HG03025 (cell line): Measurements from ENCODE around the gene SPTLC2.

ENCODE experiments used
- ATAC-seq: cut with Tn5 transposase; IDR thresholded peaks from one replicate; pipeline ENCODE4 v1.9.1; 2021; ENCODE audit warnings: mild to moderate bottlenecking, moderate library complexity; ENCODE audit not compliant: unreplicated experiment, low FRiP score

Gene SPTLC2

GRCh38 chr14:77475432-77476115, 140.9 kb downstream of the SPTLC2 start:
- ATAC-seq = no peak

DNA sequence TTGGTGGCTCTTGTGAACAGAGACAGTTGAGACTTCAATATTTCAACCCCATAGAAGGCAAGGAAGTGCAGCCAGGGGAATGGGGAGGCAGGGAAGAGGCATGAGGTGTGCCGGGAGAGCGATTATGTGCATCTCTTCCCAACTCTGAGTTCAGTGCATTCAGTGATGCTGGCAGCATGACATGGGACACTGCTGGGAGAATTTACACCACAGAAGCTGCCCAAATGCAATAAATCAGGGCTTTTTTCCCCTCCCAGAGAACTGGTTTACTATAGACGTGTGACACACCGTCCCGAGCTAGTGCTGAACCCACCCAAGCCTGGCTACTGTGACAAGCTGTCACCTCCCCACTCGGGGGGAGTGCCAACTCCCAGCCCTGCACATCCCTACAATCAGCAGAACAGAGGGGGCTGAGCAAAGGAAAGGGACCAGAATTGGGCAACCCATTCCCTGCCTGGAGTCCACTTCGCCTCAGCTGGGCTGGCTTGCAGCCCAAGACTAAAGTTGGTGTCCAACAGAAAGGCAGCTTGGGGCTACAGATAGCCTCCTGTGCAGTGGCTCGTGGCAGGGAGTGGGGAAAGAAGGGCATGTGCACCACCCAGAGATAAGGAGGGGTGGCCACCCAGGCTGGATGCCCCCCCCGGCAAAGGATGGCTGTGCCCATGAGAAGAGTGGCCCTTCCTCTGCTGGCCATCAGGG, 141.8 kb downstream of the SPTLC2 start:
- ATAC-seq = no peak

DNA sequence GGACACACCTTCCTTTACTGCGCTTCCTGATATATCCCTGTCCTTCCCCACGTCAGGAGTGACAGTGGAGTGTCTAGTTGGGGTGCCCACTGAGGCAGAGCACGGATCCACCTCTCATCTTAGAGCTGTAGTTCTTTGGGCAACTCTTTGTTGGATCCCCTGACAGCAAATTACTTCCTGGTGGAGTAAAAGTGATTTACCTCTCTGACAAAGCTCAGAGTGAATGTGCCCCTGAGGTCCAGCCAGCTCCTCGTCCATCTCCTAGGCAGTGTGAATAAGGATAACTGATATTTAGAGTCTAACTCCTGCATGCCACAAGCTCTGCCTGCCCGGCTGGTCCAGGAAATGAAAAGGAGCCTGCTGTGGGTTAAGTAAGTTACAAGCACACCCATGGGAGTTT, 142.5 kb downstream of the SPTLC2 start:
- ATAC-seq = no peak

DNA sequence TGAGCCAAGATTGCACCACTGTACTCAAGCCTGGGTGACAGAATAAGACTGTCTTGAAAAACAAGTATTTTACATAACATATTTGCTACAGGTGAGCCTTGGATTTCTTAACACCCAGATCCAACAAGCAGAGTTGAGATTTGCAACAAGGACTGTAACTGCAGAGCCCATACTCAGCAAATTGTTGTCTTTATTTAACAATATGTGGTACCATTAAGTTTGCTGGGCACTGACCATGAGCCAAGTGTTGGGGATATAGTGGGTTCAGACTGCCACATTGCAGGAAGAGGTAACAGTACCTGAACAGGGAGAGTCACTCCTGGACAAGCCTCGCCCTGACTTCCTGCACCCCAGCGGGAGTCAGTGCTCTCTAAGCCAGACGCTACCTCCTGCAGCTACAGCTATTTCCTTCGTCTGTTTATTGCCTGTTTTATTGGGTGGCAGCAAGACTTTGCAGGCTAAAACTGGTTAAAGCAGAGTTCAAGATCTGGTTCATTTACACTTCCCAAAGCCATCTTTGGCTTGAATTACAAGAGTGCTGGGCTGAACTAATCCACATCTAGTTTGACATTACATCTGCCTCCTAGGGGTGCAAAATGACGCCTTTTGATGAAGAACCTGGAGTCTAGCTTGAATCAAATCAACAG, 146.1 kb downstream of the SPTLC2 start:
- ATAC-seq = no peak

DNA sequence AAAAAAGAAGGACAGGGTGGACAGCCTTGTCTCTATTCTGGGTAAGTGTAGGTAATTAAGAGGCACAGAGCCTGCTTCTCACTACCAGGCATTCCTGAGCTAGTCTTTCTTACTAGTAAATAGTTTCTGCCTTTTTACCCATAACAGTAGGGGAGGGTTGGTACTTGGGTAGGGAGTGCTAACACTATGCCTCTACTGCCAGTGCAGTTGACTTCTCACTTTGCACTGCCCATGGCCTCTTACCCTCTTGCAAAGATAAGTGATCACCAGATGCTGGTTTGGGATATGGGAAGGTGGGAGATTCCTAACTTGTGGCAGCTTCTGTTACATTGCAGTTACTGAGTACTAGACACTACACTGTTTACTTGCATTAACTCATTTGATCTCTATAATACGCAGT, 146.9 kb downstream of the SPTLC2 start:
- ATAC-seq = no peak

- ATAC-seq = no peak
Measured at GRCh38 chr14:77469067-77469505, 147.4 kb downstream of the SPTLC2 start.

DNA sequence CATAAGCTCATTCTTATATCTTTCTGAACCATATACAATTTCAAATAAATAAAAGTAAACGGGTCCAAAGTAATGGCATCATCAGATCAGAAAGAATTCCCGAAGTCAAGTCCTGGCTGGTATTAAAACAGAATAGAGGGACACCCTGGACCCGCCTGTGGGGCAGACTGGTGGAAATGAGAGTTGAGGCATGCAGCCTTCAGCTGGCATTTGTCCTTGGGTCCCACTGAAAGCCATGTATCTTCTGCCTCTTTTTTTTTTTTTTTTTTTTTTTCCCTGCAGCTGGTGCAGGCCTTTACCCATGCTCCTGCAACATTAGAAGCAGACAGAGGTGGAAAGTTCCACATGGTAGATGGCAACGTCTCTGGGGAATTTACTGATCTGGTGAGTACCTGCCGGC, 148.6 kb downstream of the SPTLC2 start:
- no peak for ATAC-seq

DNA sequence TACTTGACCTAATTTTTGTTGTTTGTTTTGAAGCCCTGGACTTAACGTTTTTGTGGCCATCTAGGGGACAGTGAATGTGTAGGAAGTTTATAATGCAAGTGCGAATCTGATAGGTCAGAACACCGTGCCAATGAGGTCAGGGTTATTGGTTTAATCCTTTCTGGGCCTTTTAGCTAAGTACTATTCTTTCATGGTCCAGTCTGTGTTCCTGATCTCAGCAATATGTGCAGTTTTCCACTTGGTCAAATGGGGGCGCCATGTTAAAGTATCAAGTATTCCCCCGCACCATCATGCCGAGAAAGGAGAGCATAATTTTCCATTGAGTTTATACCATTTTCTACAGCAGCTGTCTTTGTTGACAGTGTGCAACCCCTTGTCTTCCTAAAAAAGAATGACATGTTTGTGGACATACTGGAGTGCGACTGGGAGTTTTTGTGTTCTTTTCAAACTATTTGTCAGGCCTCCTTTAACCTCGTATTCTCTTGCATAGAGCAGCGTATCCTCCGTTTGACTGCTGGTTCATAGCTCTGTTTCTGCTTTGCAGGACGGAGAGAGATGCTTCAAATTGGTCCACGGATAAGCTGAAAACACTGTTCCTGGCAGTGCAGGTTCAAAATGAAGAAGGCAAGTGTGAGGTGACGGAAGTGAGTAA, 157.2 kb downstream of the SPTLC2 start:
- no peak for ATAC-seq

DNA sequence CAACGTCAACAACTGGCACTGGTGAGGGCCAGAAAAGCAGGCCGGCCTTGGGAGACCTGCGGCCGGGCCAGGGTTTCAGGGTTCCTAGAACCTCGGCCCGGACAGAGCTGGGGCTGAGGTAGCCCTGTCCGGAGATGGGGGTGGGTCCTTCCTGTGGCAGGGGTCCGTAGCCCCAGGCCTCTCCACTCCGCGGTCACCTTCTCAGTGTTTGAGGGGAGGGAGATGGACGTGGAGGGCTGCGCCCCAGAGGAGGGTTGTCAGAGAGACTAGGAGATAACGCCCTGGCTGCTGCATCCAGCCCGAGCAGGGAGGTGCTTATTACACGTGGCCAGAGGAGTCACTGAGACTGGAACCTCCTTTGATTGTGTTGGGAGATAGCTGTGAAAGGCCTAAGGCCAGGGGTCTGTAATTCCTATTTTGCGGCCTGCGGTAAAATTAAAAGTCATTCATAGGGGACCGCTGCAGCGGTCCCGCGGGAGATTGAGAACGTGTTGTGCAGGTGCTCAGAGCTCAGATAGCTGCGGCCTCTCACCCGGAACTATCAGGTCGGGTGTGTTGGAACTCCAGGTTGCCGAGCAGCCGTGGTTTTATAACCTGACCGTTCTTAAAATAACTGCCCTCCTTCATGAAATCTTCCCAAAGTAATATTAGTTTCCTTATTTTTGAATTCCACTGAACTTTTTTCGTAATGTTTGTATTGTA, 158.0 kb downstream of the SPTLC2 start:
- ATAC-seq = peak; percentile 9

DNA sequence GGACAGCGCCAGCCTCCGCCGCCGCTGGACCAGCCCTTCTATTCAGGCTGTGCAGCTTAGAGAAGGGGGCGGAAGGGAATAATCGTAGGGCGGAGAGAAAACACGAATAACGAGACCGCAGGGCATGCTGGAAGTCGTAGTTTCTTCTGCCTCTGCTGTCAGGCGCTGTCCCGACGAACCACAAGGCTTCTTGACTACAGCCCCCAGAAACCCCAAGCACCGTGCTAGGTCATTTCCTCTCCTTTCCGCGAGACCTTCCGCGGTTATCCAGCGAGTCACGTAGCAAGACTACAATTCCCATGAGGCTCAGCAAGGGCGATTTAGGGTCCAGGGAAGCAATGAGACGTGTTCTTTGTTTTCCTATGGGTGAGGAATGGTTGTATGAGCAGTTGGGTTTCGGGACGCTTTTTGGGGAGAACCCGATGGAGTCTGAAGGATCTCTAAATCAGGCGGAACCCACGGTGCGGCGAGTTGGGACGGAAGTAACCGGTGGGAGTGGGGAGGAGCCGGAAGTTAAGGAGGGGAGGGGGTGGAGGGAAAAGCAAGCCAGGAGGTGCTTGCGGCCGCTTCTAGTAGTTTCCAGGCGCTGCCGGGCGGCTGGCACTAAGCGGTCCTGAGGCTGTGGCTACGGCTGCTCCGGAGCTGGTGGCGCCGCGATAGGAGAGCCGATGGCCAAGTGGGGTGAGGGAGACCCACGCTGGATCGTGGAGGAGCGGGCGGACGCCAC, 158.8 kb downstream of the SPTLC2 start, which contains the start of the genes AHSA1 and VIPAS39:
Gene AHSA1, plus strand, starts transcription at position 572 of the 727 bp plus-strand sequence. Its CDS starts 97 bp downstream, at position 669.
Gene VIPAS39, minus strand, starts transcription at position 80 of the 727 bp plus-strand sequence. CDS start 3,499 bp downstream, outside the sequence.
- ATAC-seq = peak; percentile 89

DNA sequence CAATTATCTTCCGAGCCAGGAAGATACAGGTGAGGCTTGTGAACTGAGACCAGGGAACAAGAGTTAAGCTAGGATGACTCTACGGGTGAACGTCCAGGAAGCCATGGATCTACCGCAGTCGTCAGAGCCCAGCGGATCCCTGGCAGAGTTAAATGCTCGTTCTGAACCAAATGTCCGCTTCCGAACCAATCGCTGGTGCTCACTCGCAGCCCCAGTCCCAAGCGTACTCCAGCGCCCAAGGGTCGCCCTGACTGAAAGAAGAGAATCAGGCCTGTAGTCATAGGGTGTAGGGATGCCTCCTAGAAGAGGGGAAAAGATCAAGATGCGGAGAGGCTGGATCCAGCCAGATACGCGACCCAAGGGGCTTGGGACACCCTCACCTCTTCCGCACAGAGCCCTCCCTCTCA, 159.3 kb downstream of the SPTLC2 start:
- ATAC-seq = peak; percentile 19
